K562 (cell line): ENCODE measurements around the gene ECD. TPM values are rescaled to one million over a fixed set of nuclear protein-coding genes. Genes with fewer than 3 reads are reported as not detected.

Experiments used
- ATAC-seq: fragments of 200-7000 bp; cut with Tn5 transposase; 3 replicates; pipeline ENCODE4 v1.9.1; 2020; ENCODE audit warnings: moderate library complexity
- BruUV-seq: library from RNA; stranded (reverse); fragments of 400-500 nt; replicated peaks from 2 replicates; lab custom pipeline; 2021; lab: Mats Ljungman, UMichigan
- CTCF ChIA-PET: fragments of 300-600 bp; formaldehyde crosslinking; extraction: SDS; loops from one replicate; lab custom pipeline; 2021; ENCODE audit warnings: low intra/inter-chr PET ratio; lab: Yijun Ruan, JAX
- POLR2A ChIA-PET: fragments of 300-600, 350-650 bp; sonication (Branson Sonifier 250); formaldehyde crosslinking; extraction: SDS; loops from one replicate; lab custom pipeline; 2021; ENCODE audit warnings: antibody characterized with exemption, inconsistent platforms; lab: Yijun Ruan, JAX
- DNase-seq, 4 experiments: peaks; one replicate each; pipeline versions ENCODE4 v3.0.0 to v3.0.0-alpha.2; 2011 to 2018; ENCODE audit warnings: low spot score in 3 of 4, mixed read lengths in 3 of 4; ENCODE audit errors: extremely low read depth in 1 of 4
- FAIRE-seq: peaks from 2 replicates; lab custom pipeline; 2011; peaks lifted over from hg19 to GRCh38; lab: Jason Lieb, UNC
- H2AFZ ChIP-seq: 2 replicates; pipeline ENCODE4 v1.6.0; 2011; ENCODE audit warnings: low read depth, low read length, control low read depth, inconsistent platforms
- H3K27ac ChIP-seq: fragments of 200-600 bp; 3 replicates; pipeline ENCODE4 v1.8.0; 2011; ENCODE audit warnings: low read depth, mild to moderate bottlenecking, control low read depth, inconsistent platforms, low read length, moderate library complexity, mixed read lengths; ENCODE audit errors: extremely low read depth
- H3K27me3 ChIP-seq, 2 experiments: fragments of 300-600 bp in 1 of 2; 2 replicates in 1 of 2; 3 replicates in 1 of 2; pipeline versions ENCODE4 v1.6.0 to v1.8.0; 2011; ENCODE audit warnings: inconsistent platforms in 2 of 2, low read length in 2 of 2, mild to moderate bottlenecking in 1 of 2, mixed read lengths in 1 of 2, moderate library complexity in 1 of 2; ENCODE audit not compliant: control insufficient read depth in 2 of 2, insufficient read depth in 2 of 2
- H3K36me3 ChIP-seq: fragments of 300-600 bp; 3 replicates; pipeline ENCODE4 v1.8.0; 2011; ENCODE audit warnings: mild to moderate bottlenecking, low read length, inconsistent platforms; ENCODE audit not compliant: control insufficient read depth, insufficient read depth
- H3K4me1 ChIP-seq, 2 experiments: fragments of 200-600 bp in 1 of 2; replicated peaks in 1 of 2; 2 replicates in 1 of 2; 3 replicates in 1 of 2; pipeline versions ENCODE4 v1.5.1 to v1.8.0; 2011; ENCODE audit warnings: inconsistent platforms in 2 of 2, low read length in 2 of 2, mild to moderate bottlenecking in 1 of 2, mixed read lengths in 1 of 2, moderate library complexity in 1 of 2; ENCODE audit not compliant: control insufficient read depth in 2 of 2, insufficient read depth in 2 of 2
- H3K4me2 ChIP-seq: 2 replicates; pipeline ENCODE4 v1.6.1; 2011; ENCODE audit warnings: low read length, control low read depth, inconsistent platforms, mixed read lengths; ENCODE audit not compliant: insufficient read depth
- H3K4me3 ChIP-seq: fragments of 200-600 bp; sonication (generic), shearing (Covaris generic); 2 replicates; pipeline ENCODE4 v1.5.1; 2016; ENCODE audit warnings: control low read depth, inconsistent platforms
- H3K79me2 ChIP-seq: fragments of 200-600 bp; 3 replicates; pipeline ENCODE4 v1.8.0; 2011; ENCODE audit warnings: low read length, inconsistent platforms; ENCODE audit not compliant: control insufficient read depth, insufficient read depth
- H3K9ac ChIP-seq, 2 experiments: 2 replicates each; pipeline versions ENCODE4 v1.6.0 to v1.6.1; 2011; ENCODE audit warnings: low read depth in 2 of 2, low read length in 2 of 2, control low read depth in 1 of 2, inconsistent platforms in 1 of 2, mild to moderate bottlenecking in 1 of 2, mixed read lengths in 1 of 2; ENCODE audit not compliant: insufficient read depth in 1 of 2
- H3K9me1 ChIP-seq: one replicate; pipeline ENCODE4 v1.6.0; 2011; ENCODE audit warnings: inconsistent platforms, mild to moderate bottlenecking, low read length, moderate library complexity; ENCODE audit not compliant: control insufficient read depth, insufficient read depth
- H3K9me3 ChIP-seq: replicated peaks from 2 replicates; pipeline ENCODE4 v1.5.1; 2011; ENCODE audit warnings: low read depth, low read length, inconsistent platforms; ENCODE audit not compliant: control insufficient read depth, insufficient read depth
- H4K20me1 ChIP-seq: replicated peaks from 2 replicates; pipeline ENCODE4 v1.6.1; 2011; ENCODE audit warnings: low read length, inconsistent platforms, mixed read lengths; ENCODE audit not compliant: control insufficient read depth, insufficient read depth
- CREM ChIP-seq: IDR thresholded peaks from 2 replicates; pipeline ENCODE4 v1.6.1; 2014; ENCODE audit warnings: antibody characterized with exemption, low read depth
- EGR1 ChIP-seq: fragments of 450-650 bp; conservative IDR thresholded peaks from 2 replicates; pipeline ENCODE4 v1.6.1; 2017; ENCODE audit warnings: mild to moderate bottlenecking
- ETV6 ChIP-seq, 3 experiments: fragments of 150-350 bp in 1 of 3; sonication (generic) in 1 of 3; formaldehyde crosslinking in 1 of 3; IDR thresholded peaks; 2 replicates each; pipeline versions ENCODE4 v1.6.1 to v1.8.0; 2014 to 2022; ENCODE audit warnings: borderline replicate concordance in 2 of 3, low read depth in 2 of 3, antibody characterized with exemption in 1 of 3, low read length in 1 of 3, mild to moderate bottlenecking in 1 of 3, missing genetic modification reagents in 1 of 3
- GATAD2B ChIP-seq: fragments of 450-650 bp; IDR thresholded peaks from 2 replicates; pipeline ENCODE4 v1.6.1; 2017; ENCODE audit warnings: mild to moderate bottlenecking, borderline replicate concordance
- HMBOX1 ChIP-seq: sonication (generic); IDR thresholded peaks from 2 replicates; pipeline ENCODE4 v1.6.1; 2016
- L3MBTL2 ChIP-seq: fragments of 450-650 bp; IDR thresholded peaks from 2 replicates; pipeline ENCODE4 v1.6.1; 2016; ENCODE audit warnings: mild to moderate bottlenecking, moderate library complexity
- MCM5 ChIP-seq: fragments of 450-650 bp; IDR thresholded peaks from 2 replicates; pipeline ENCODE4 v1.6.1; 2016; ENCODE audit warnings: low read depth
- MXI1 ChIP-seq: IDR thresholded peaks from 2 replicates; pipeline ENCODE4 v1.6.1; 2011; ENCODE audit warnings: low read depth, mild to moderate bottlenecking, improper control_type of control experiment, low read length
- NRF1 ChIP-seq, 2 experiments: fragments of 450-650 bp; IDR thresholded peaks in 1 of 2; conservative IDR thresholded peaks in 1 of 2; 2 replicates each; pipeline ENCODE4 v1.6.1; 2014; ENCODE audit warnings: mild to moderate bottlenecking in 2 of 2
- PML ChIP-seq: IDR thresholded peaks from 2 replicates; pipeline ENCODE4 v1.6.1; 2012; ENCODE audit warnings: low read length, inconsistent platforms
- PTTG1 ChIP-seq: fragments of 450-650 bp; IDR thresholded peaks from 2 replicates; pipeline ENCODE4 v1.6.1; 2016; ENCODE audit warnings: low read depth, mild to moderate bottlenecking, missing genetic modification characterization, missing compliant biosample characterization
- SIN3B ChIP-seq: fragments of 450-650 bp; IDR thresholded peaks from 2 replicates; pipeline ENCODE4 v1.6.1; 2017; ENCODE audit warnings: low read depth, mild to moderate bottlenecking, moderate library complexity
- U2AF2 ChIP-seq: fragments of 200-400 bp; formaldehyde crosslinking; optimal IDR thresholded peaks from 2 replicates; pipeline ENCODE3; 2017; ENCODE audit warnings: low read depth, mild to moderate bottlenecking, low read length
- ZBTB1 ChIP-seq: sonication (generic); formaldehyde crosslinking; IDR thresholded peaks from 2 replicates; pipeline ENCODE4 v1.8.1; 2023; ENCODE audit warnings: missing genetic modification reagents, low read depth, mild to moderate bottlenecking, borderline replicate concordance
- ZBTB9 ChIP-seq: fragments of 450-650 bp; formaldehyde crosslinking; IDR thresholded peaks from 2 replicates; pipeline ENCODE4 v1.4.0; 2020; ENCODE audit warnings: mild to moderate bottlenecking, moderate library complexity
- ZFP1 ChIP-seq: fragments of 450-650 bp; formaldehyde crosslinking; IDR thresholded peaks from 2 replicates; pipeline ENCODE4 v1.4.0; 2020; ENCODE audit warnings: mild to moderate bottlenecking, mixed read lengths
- ZNF197 ChIP-seq: fragments of 200-800 bp; sonication (Bioruptor generic); IDR thresholded peaks from 2 replicates; pipeline ENCODE4 v1.6.1; 2016; ENCODE audit warnings: low read depth, missing genetic modification characterization, missing compliant biosample characterization
- ZNF436 ChIP-seq: fragments of 250-450, 450-650 bp; sonication (Bioruptor Pico); formaldehyde crosslinking; IDR thresholded peaks from 2 replicates; pipeline ENCODE4 v1.7.0; 2020; ENCODE audit warnings: mild to moderate bottlenecking
- ZNF668 ChIP-seq: fragments of 250-450 bp; sonication (Bioruptor Pico); IDR thresholded peaks from 2 replicates; pipeline ENCODE4 v1.8.0; 2022; ENCODE audit warnings: mild to moderate bottlenecking, inconsistent platforms
- WGBS: fragments of 100-300 bp; shearing (Covaris generic); methylation state at CpG from one replicate; pipeline ENCODE4 v1.1.6; 2016; ENCODE audit warnings: low coverage, mixed read lengths; ENCODE audit not compliant: insufficient coverage; ENCODE audit errors: missing lambda C conversion rate; 5-methylcytosine and 5-hydroxymethylcytosine counted together
- in situ Hi-C: fragments of 300-500 bp; cut with MboI; formaldehyde crosslinking; loops from 4 replicates; pipeline ENCODE4 v1.15.0; 2018; ENCODE audit warnings: inconsistent platforms, mixed read lengths
- intact Hi-C: fragments of 100-400 bp; cut with micrococcal nuclease; formaldehyde crosslinking; loops from 2 replicates; pipeline ENCODE4 v1.14.2; 2022
- polyA plus RNA-seq, 8 experiments: library from polyadenylated mRNA; depleted of rRNA in 4 of 8; stranded (reverse) in 5 of 8; unstranded in 3 of 8; fragments of >200 nt; fragmentation: Nextera tagmentation in 2 of 8; fragmentation: Illumina TruSeq in 1 of 8; extraction: Ambion mirVana in 2 of 8; extraction: Trizol in 1 of 8; gene quantifications; 2 replicates each; pipeline versions ENCODE4 v1.2.1 to v1.2.3, GENCODE V29; 2011 to 2014; ENCODE audit warnings: inconsistent platforms in 1 of 8, missing spikeins in 1 of 8
- total RNA-seq, 7 experiments: library from RNA; depleted of rRNA in 6 of 7; stranded (reverse); fragments of >200 nt in 6 of 7; fragmentation: Illumina TruSeq in 2 of 7; extraction: Trizol in 2 of 7; gene quantifications; 2 replicates each; pipeline versions ENCODE4 v1.2.1 to v1.2.3, GENCODE V29; 2011 to 2021; ENCODE audit warnings: low replicate concordance in 1 of 7

Gene ECD
- total and polyA plus RNA-seq, 9 of the 15 experiments (the other 6 are each of a cell fraction or from before 2014, with no cell fraction given) = 33.5 to 79.9 (median 53.2) TPM

GRCh38 chr10:73131913-73132686 is 35.7 kb downstream of the ECD start:
- H3K9ac ChIP-seq = no peak overlapping the region
- no peak for DNase-seq
- H3K27ac ChIP-seq = no peak overlapping the region
- FAIRE-seq = no peak
- no peak overlapping the region for H3K4me3 ChIP-seq
- no peaks in the 10 kb centered on the region for H3K9me1 ChIP-seq
- H3K27me3 ChIP-seq = no peaks in the 10 kb centered on the region
- H3K4me1 ChIP-seq = no peaks in the 10 kb centered on the region
- ATAC-seq = no peak
- H4K20me1 ChIP-seq = no peaks in the 10 kb centered on the region
- TF ChIP-seq PML (no peak), MXI1 (no peak), EGR1 (no peak), ZFP1 (CRISPR knock-in tag) (no peak), ETV6 (IDR thresholded peaks at IDR 0.05; ENCODE audit: borderline replicate concordance in 1 of 2, low read depth in 2 of 2, low read length in 1 of 2) (no peak), ETV6 (CRISPR knock-in tag; IDR thresholded peaks at IDR 0.05; ENCODE audit: borderline replicate concordance) (no peak), CREM (no peak), SIN3B (no peak), ZBTB9 (no peak), L3MBTL2 (no peak), ZNF197 (CRISPR knock-in tag) (no peak), ZBTB1 (CRISPR knock-in tag) (no peak), PTTG1 (tag) (no peak), ZNF436 (CRISPR knock-in tag) (no peak), U2AF2 (no peak), GATAD2B (no peak), HMBOX1 (no peak), MCM5 (no peak), NRF1 (conservative IDR thresholded peaks at IDR 0.05 in 1 of 2, IDR thresholded peaks at IDR 0.05 in 1 of 2) (no peak), ZNF668 (CRISPR knock-in tag) (no peak)
- peaks cover 74% of the 10 kb centered on the region for H3K36me3 ChIP-seq
- no TSS peak for BruUV-seq
- H2AFZ ChIP-seq = no peak overlapping the region
- in situ Hi-C loops (no loop called here), intact Hi-C loops (no loop called here)
- CTCF ChIA-PET = no interaction called here
- H3K79me2 ChIP-seq = no peaks in the 10 kb centered on the region; the same call in 2 of the 3 replicates
- H3K4me2 ChIP-seq = no peak overlapping the region
- POLR2A ChIA-PET = interaction anchor here (1.4 to 2.9 kb wide), 2 partner anchors 10 to 36 kb away, joined by 4 to 9 read pairs; partner anchors contain the start of gene P4HA1
- WGBS = 100% methylated on average over 2 of the region's 2 CpGs
- H3K9me3 ChIP-seq = no peaks in the 10 kb centered on the region
